Neural cell (in vitro differentiated cells): ENCODE data around the gene KIF6. TPM values are rescaled to one million over a fixed set of nuclear protein-coding genes. Genes with fewer than 3 reads are reported as not detected.
"Not testable (repeated sequence)": the region's sequence is repeated elsewhere in the genome, so short reads cannot be mapped to it uniquely, and the experiment has no call there.

Experiments
- H2AFZ ChIP-seq: fragments of 200-600, 300-800 bp; sonication (generic), shearing (Covaris generic); 2 replicates; pipeline ENCODE4 v1.6.0; 2014; ENCODE audit warnings: low read depth, mild to moderate bottlenecking, antibody characterized with exemption, low read length, moderate library complexity
- H3F3A ChIP-seq: fragments of 200-600 bp; shearing (Covaris generic); 2 replicates; pipeline ENCODE4 v1.6.1; 2016; ENCODE audit warnings: mild to moderate bottlenecking, moderate library complexity, mixed read lengths, antibody characterized with exemption, low read length; ENCODE audit not compliant: insufficient read depth, poor library complexity, severe bottlenecking
- H3K27ac ChIP-seq: fragments of 200-600, 300-800 bp; sonication (generic), shearing (Covaris generic); 2 replicates; pipeline ENCODE4 v1.5.1; 2014; ENCODE audit warnings: mild to moderate bottlenecking, low read length, moderate library complexity
- H3K27me3 ChIP-seq: fragments of 300-800, 200-600 bp; sonication (generic), shearing (Covaris generic); 2 replicates; pipeline ENCODE4 v1.6.0; 2014; ENCODE audit warnings: mild to moderate bottlenecking, low read depth, low read length, moderate library complexity; ENCODE audit not compliant: insufficient read depth
- H3K36me3 ChIP-seq: fragments of 300-800, 200-600 bp; sonication (generic), shearing (Covaris generic); 2 replicates; pipeline ENCODE4 v1.5.1; 2014; ENCODE audit warnings: mild to moderate bottlenecking, antibody characterized with exemption, low read length, moderate library complexity; ENCODE audit not compliant: insufficient read depth
- H3K4me2 ChIP-seq: fragments of 300-800, 200-600 bp; sonication (generic), shearing (Covaris generic); 2 replicates; pipeline ENCODE4 v1.6.0; 2014; ENCODE audit warnings: mild to moderate bottlenecking, low read length
- H3K4me3 ChIP-seq: fragments of 300-800, 200-600 bp; sonication (generic), shearing (Covaris generic); 2 replicates; pipeline ENCODE4 v1.5.1; 2014; ENCODE audit warnings: mild to moderate bottlenecking, low read length, moderate library complexity
- H3K79me2 ChIP-seq: fragments of 200-600 bp; shearing (Covaris generic); replicated peaks from 2 replicates; pipeline ENCODE4 v1.6.0; 2014; ENCODE audit warnings: mild to moderate bottlenecking, low read length, moderate library complexity; ENCODE audit not compliant: insufficient read depth
- H3K9ac ChIP-seq: fragments of 300-800, 200-600 bp; sonication (generic), shearing (Covaris generic); 2 replicates; pipeline ENCODE4 v1.6.1; 2016; ENCODE audit warnings: mild to moderate bottlenecking, low read length, mixed read lengths
- H3K9me2 ChIP-seq: fragments of 200-600 bp; shearing (Covaris generic); 2 replicates; pipeline ENCODE4 v1.6.1; 2016; ENCODE audit warnings: mild to moderate bottlenecking, low read length, mixed read lengths; ENCODE audit not compliant: insufficient read depth
- H3K9me3 ChIP-seq: fragments of 200-600, 300-800 bp; sonication (generic), shearing (Covaris generic); 2 replicates; pipeline ENCODE4 v1.6.1; 2016; ENCODE audit warnings: mild to moderate bottlenecking, mixed run types, low read length, moderate library complexity, mixed read lengths
- H4K20me1 ChIP-seq: fragments of 200-600 bp; shearing (Covaris generic); 2 replicates; pipeline ENCODE4 v1.6.1; 2016; ENCODE audit warnings: mild to moderate bottlenecking, mixed run types; ENCODE audit not compliant: insufficient read depth
- EP300 ChIP-seq: fragments of 450-650 bp; conservative IDR thresholded peaks from 2 replicates; pipeline ENCODE4 v1.6.1; 2014; ENCODE audit warnings: antibody characterized with exemption, mild to moderate bottlenecking, moderate library complexity; ENCODE audit not compliant: poor library complexity, severe bottlenecking
- EZH2 ChIP-seq: fragments of 200-600, 300-800 bp; shearing (Covaris generic), sonication (generic); IDR thresholded peaks from 2 replicates; pipeline ENCODE4 v1.6.1; 2014; ENCODE audit warnings: antibody characterized with exemption, low read length, borderline replicate concordance, mild to moderate bottlenecking; ENCODE audit not compliant: insufficient read depth, poor library complexity, severe bottlenecking
- MXI1 ChIP-seq: fragments of 450-650 bp; conservative IDR thresholded peaks from 2 replicates; pipeline ENCODE4 v1.6.1; 2014; ENCODE audit warnings: antibody characterized with exemption, mild to moderate bottlenecking; ENCODE audit not compliant: poor library complexity, severe bottlenecking
- POLR2AphosphoS5 ChIP-seq: IDR thresholded peaks from 2 replicates; pipeline ENCODE4 v1.6.1; 2012
- RAD21 ChIP-seq: fragments of 450-650 bp; conservative IDR thresholded peaks from 2 replicates; pipeline ENCODE4 v1.6.1; 2014; ENCODE audit warnings: antibody characterized with exemption, mild to moderate bottlenecking, moderate library complexity
- SMC3 ChIP-seq: fragments of 450-650 bp; conservative IDR thresholded peaks from 2 replicates; pipeline ENCODE4 v1.6.1; 2014; ENCODE audit warnings: antibody characterized with exemption, mild to moderate bottlenecking, moderate library complexity; ENCODE audit not compliant: poor library complexity
- TAF1 ChIP-seq: IDR thresholded peaks from 2 replicates; pipeline ENCODE4 v1.6.1; 2012; ENCODE audit warnings: low read depth
- polyA plus RNA-seq: library from polyadenylated mRNA; depleted of rRNA; stranded (reverse); fragments of >200 nt; gene quantifications from 2 replicates; pipeline ENCODE4 v1.2.3, GENCODE V29; 2014
- TF ChIP-seq, protein P1 (sequence below): fragments of 450-650 bp; IDR thresholded peaks from 2 replicates; pipeline ENCODE4 v1.5.1; 2014; ENCODE audit warnings: antibody characterized with exemption, mild to moderate bottlenecking, moderate library complexity; ENCODE audit not compliant: poor library complexity, severe bottlenecking
- TF ChIP-seq, protein P2 (sequence below): IDR thresholded peaks from 2 replicates; pipeline ENCODE4 v1.6.1; 2012; ENCODE audit warnings: borderline replicate concordance

Gene KIF6
- polyA plus RNA-seq, 1 donor from 2014 or later = 2.1 TPM

DNA sequence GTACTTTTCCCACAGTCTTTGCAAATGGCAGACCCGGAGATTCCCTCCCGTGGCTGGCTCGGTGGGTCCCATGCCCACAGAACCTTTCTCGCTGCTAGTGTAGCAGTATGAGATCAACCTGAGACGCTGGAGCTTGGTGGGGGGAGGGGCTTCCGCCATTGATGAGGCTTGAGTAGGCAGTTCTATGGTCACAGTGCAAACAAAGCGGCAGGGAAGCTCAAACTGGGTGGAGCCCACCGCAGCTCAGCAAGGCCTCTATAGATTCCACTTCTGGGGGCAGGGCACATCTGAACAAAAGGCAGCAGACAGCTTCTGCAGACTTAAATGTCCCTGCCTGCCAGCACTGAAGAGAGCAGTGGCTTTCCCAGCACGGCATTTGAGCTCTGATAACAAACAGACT, 216.7 kb downstream of the KIF6 start:
- Histone ChIP-seq H3K9me3 (no peaks in the 10 kb centered on the region), H2AFZ (no peak overlapping the region), H3K9me2 (no peaks in the 10 kb centered on the region), H3K36me3 (no peaks in the 10 kb centered on the region), H3K27ac (no peak overlapping the region), H3K4me2 (no peak overlapping the region), H3K4me3 (no peak overlapping the region), H3K9ac (no peak overlapping the region), H3F3A (no peaks in the 10 kb centered on the region), H4K20me1 (no peaks in the 10 kb centered on the region), H3K79me2 (no peaks in the 10 kb centered on the region), H3K27me3 (no peaks in the 10 kb centered on the region)
- no peak for TF ChIP-seq EP300
- no peak for TF ChIP-seq SMC3
- no peak for TF ChIP-seq EZH2
- no peak for TF ChIP-seq TAF1
- no peak for TF ChIP-seq MXI1
- TF ChIP-seq, protein P1, sequence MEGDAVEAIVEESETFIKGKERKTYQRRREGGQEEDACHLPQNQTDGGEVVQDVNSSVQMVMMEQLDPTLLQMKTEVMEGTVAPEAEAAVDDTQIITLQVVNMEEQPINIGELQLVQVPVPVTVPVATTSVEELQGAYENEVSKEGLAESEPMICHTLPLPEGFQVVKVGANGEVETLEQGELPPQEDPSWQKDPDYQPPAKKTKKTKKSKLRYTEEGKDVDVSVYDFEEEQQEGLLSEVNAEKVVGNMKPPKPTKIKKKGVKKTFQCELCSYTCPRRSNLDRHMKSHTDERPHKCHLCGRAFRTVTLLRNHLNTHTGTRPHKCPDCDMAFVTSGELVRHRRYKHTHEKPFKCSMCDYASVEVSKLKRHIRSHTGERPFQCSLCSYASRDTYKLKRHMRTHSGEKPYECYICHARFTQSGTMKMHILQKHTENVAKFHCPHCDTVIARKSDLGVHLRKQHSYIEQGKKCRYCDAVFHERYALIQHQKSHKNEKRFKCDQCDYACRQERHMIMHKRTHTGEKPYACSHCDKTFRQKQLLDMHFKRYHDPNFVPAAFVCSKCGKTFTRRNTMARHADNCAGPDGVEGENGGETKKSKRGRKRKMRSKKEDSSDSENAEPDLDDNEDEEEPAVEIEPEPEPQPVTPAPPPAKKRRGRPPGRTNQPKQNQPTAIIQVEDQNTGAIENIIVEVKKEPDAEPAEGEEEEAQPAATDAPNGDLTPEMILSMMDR = no peak
- TF ChIP-seq RAD21 = no peak
- TF ChIP-seq POLR2AphosphoS5 = no peak
- TF ChIP-seq, protein P2, sequence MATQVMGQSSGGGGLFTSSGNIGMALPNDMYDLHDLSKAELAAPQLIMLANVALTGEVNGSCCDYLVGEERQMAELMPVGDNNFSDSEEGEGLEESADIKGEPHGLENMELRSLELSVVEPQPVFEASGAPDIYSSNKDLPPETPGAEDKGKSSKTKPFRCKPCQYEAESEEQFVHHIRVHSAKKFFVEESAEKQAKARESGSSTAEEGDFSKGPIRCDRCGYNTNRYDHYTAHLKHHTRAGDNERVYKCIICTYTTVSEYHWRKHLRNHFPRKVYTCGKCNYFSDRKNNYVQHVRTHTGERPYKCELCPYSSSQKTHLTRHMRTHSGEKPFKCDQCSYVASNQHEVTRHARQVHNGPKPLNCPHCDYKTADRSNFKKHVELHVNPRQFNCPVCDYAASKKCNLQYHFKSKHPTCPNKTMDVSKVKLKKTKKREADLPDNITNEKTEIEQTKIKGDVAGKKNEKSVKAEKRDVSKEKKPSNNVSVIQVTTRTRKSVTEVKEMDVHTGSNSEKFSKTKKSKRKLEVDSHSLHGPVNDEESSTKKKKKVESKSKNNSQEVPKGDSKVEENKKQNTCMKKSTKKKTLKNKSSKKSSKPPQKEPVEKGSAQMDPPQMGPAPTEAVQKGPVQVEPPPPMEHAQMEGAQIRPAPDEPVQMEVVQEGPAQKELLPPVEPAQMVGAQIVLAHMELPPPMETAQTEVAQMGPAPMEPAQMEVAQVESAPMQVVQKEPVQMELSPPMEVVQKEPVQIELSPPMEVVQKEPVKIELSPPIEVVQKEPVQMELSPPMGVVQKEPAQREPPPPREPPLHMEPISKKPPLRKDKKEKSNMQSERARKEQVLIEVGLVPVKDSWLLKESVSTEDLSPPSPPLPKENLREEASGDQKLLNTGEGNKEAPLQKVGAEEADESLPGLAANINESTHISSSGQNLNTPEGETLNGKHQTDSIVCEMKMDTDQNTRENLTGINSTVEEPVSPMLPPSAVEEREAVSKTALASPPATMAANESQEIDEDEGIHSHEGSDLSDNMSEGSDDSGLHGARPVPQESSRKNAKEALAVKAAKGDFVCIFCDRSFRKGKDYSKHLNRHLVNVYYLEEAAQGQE = no peak

DNA sequence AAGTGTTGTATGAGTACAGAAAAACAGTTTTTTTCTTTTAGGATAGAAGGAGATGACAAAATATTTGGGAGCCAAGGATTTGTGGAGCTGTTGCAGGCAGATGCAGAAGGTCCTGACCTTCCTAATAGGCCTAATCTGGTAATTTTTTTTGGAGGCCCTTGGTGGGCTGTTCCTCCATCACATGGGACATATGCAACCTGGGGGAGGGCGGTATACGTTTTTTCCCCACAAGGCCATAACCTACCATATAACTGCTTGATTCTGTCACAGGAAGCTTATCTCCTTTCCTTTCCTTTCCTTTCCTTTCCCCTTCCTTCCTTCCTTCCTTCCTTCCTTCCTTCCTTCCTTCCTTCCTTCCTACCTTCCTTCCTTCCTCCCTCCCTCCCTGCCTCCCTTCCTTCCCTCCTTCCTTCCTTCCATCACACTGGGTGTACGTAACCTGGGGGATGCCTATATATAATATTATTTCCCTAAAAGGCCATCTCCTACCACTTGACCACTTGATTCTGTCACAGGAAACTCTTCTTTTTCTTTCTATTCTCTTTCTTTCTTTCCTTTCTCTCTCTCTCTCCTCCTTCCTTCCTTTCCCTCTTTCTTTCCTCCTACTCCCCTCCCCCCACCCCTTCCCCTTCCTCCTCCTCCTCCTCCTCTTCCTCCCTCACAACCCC, 217.7 kb downstream of the KIF6 start:
- H3K27me3 ChIP-seq = no peaks in the 10 kb centered on the region
- H3F3A ChIP-seq = no peaks in the 10 kb centered on the region
- no peaks in the 10 kb centered on the region for H3K36me3 ChIP-seq
- H2AFZ ChIP-seq = no peak overlapping the region
- no peaks in the 10 kb centered on the region for H3K9me2 ChIP-seq
- H3K4me3 ChIP-seq = no peak overlapping the region
- TF ChIP-seq POLR2AphosphoS5 (no peak), SMC3 (no peak), RAD21 (no peak), MXI1 (no peak), EP300 (no peak), EZH2 (no peak), TAF1 (no peak)
- TF ChIP-seq, protein P1 = no peak
- TF ChIP-seq, protein P2 = no peak
- no peak overlapping the region for H3K27ac ChIP-seq
- no peak overlapping the region for H3K9ac ChIP-seq
- H4K20me1 ChIP-seq = no peaks in the 10 kb centered on the region
- no peaks in the 10 kb centered on the region for H3K79me2 ChIP-seq
- H3K9me3 ChIP-seq = no peaks in the 10 kb centered on the region
- no peak overlapping the region for H3K4me2 ChIP-seq

DNA sequence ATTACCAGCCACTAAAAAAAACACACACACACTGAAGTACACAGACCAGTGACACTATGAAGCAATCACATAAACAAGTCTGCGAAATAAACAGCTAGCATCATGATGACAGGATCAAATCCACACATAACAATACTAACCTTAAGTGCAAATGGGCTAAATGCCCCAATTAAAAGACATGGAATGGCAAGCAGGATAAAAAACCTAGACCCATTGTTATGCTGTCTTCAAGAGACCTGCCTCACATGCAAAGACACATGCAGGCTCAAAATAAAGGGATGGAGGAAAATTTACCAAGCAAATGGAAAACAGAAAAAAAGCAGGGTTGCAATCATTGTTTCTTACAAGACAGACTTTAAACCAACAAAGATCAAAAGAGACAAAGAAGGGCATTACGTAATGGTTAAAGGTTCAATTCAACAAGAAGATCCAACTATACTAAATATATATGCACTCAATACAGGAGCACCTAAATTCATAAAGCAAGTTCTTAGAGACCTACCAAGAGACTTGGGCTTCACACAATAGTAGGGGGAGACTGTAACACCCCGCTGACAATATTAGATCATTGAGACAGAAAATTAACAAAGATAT, 222.7 kb downstream of the KIF6 start:
- H3K79me2 ChIP-seq, H3K27ac ChIP-seq, H3K9ac ChIP-seq, H3F3A ChIP-seq, H3K36me3 ChIP-seq, H2AFZ ChIP-seq, H3K9me3 ChIP-seq, H4K20me1 ChIP-seq, H3K4me3 ChIP-seq, H3K9me2 ChIP-seq, H3K4me2 ChIP-seq, H3K27me3 ChIP-seq: not testable (repeated sequence)
